BJ (cell line): ENCODE measurements around the gene HELQ. TPM values are rescaled to one million over a fixed set of nuclear protein-coding genes. Genes with fewer than 3 reads are reported as not detected.

Source experiments
- CTCF ChIA-PET: fragments of 350-600 bp; formaldehyde crosslinking; extraction: SDS; loops from one replicate; lab custom pipeline; 2021; ENCODE audit warnings: antibody characterized with exemption, inconsistent platforms; lab: Yijun Ruan, JAX
- POLR2A ChIA-PET: fragments of 300-600 bp; sonication (Branson Sonifier 250); formaldehyde crosslinking; extraction: SDS; loops from one replicate; lab custom pipeline; 2021; ENCODE audit warnings: antibody characterized with exemption; lab: Charles Lee
- DNase-seq: peaks from one replicate; pipeline ENCODE4 v3.0.0-alpha.2; 2011; ENCODE audit warnings: low read depth
- H3K27me3 ChIP-seq: 2 replicates; pipeline ENCODE4 v1.6.0; 2011; ENCODE audit warnings: low read length; ENCODE audit not compliant: control insufficient read depth, insufficient read depth
- H3K36me3 ChIP-seq: 2 replicates; pipeline ENCODE4 v1.5.1; 2011; ENCODE audit warnings: low read length; ENCODE audit not compliant: control insufficient read depth, insufficient read depth
- H3K4me3 ChIP-seq: 2 replicates; pipeline ENCODE4 v1.5.1; 2011; ENCODE audit warnings: low read depth, mild to moderate bottlenecking, control low read depth, low read length
- CTCF ChIP-seq: IDR thresholded peaks from 2 replicates; pipeline ENCODE4 v1.5.1; 2011; ENCODE audit warnings: low read depth, mild to moderate bottlenecking, control low read depth, inconsistent platforms, low read length, moderate library complexity; ENCODE audit not compliant: insufficient read depth
- polyA plus RNA-seq: library from polyadenylated mRNA; depleted of rRNA; stranded (reverse); fragments of >200 nt; gene quantifications from 2 replicates; pipeline ENCODE4 v1.2.3, GENCODE V29; 2011; rRNA removed
- small RNA-seq: library from RNA; depleted of rRNA; stranded (forward); fragments of <200 nt; gene quantifications from one replicate; pipeline ENCODE3, GENCODE V24; 2012; ENCODE audit warnings: low replicate concordance, low read depth; ENCODE audit not compliant: insufficient read length

HELQ gene
- polyA plus RNA-seq, 1 experiment: 9.6 TPM

GRCh38 chr4:83362492-83363329, 92.9 kb downstream of the HELQ start:
- CTCF ChIA-PET: interaction anchor here (0.6 to 1.9 kb wide), 20 partner anchors 8 to 283 kb away, joined by 3 to 7 read pairs (median 4); partner anchors contain the start of genes HELQ and MRPS18C
- POLR2A ChIA-PET: no interaction called here

GRCh38 chr4:83361416-83362103, 94.1 kb downstream of the HELQ start:
- ChIA-PET CTCF (interaction anchor here (0.8 to 1.8 kb wide), 14 partner anchors 7 to 284 kb away, joined by 3 to 7 read pairs (median 4); partner anchors contain the start of genes HELQ and MRPS18C), POLR2A (no interaction called here)
- H3K36me3 ChIP-seq: no peaks in the 10 kb centered on the region
- no peak for TF ChIP-seq CTCF
- peaks cover 2% of the 10 kb centered on the region; the same call in 1 of the 2 replicates for H3K27me3 ChIP-seq
- DNase-seq: no peak
- H3K4me3 ChIP-seq: no peak overlapping the region

More at GRCh38 chr4:83362492-83363329, 92.9 kb downstream of the HELQ start:
- H3K27me3 ChIP-seq: peaks cover 4% of the 10 kb centered on the region; the same call in 1 of the 2 replicates
- TF ChIP-seq CTCF: peak; percentile 62
- peak; percentile 6 for DNase-seq
- H3K36me3 ChIP-seq: no peaks in the 10 kb centered on the region
- H3K4me3 ChIP-seq: no peak overlapping the region

GRCh38 chr4:83360018-83360417, 95.6 kb downstream of the HELQ start:
- Histone ChIP-seq H3K27me3 (no peaks in the 10 kb centered on the region), H3K4me3 (no peak overlapping the region), H3K36me3 (no peaks in the 10 kb centered on the region)
- DNase-seq: no peak
- no peak for TF ChIP-seq CTCF
- CTCF ChIA-PET: interaction anchor here (0.6 kb wide), 1 partner anchor 259 kb away, joined by 3 read pairs; no protein-coding TSS in a partner anchor
- POLR2A ChIA-PET: no interaction called here

- TF ChIP-seq CTCF: no peak
- peak; percentile 9 for DNase-seq
- POLR2A ChIA-PET: interaction anchor here (0.7 kb wide), 1 partner anchor 12 kb away, joined by 3 read pairs; no protein-coding TSS in a partner anchor
- H3K27me3 ChIP-seq: no peaks in the 10 kb centered on the region
- CTCF ChIA-PET: interaction anchor here (1.4 kb wide), 1 partner anchor 10 kb away, joined by 3 read pairs; no protein-coding TSS in a partner anchor
- H3K36me3 ChIP-seq: no peaks in the 10 kb centered on the region
- H3K4me3 ChIP-seq: no peak overlapping the region
Observed at GRCh38 chr4:83358410-83358809, 97.2 kb downstream of the HELQ start.

Small RNA genes within 50 kb of the gene (small RNA-seq; reads per million reads assigned to genes)
- gene AC114781.5: not detected

Other genes starting within 250 kb of the HELQ start
- gene COQ2, start 171.0 kb downstream of the HELQ start, polyA plus RNA-seq: 14.5 and 21.0 TPM in 2 replicates
- gene HPSE, start 121.0 kb downstream of the HELQ start, polyA plus RNA-seq: 0.71 and 1.1 TPM in 2 replicates
- gene MRPS18C, start 235 bp upstream of the HELQ start, polyA plus RNA-seq: 16.4 and 31.8 TPM in 2 replicates
- gene ABRAXAS1, start 29.3 kb upstream of the HELQ start, polyA plus RNA-seq: 3.1 and 7.6 TPM in 2 replicates
- gene GPAT3, start 80.3 kb upstream of the HELQ start, polyA plus RNA-seq: 0.37 and 0.58 TPM in 2 replicates